NOMO-1 treated with DMSO at 0.1 percent for 48 hours (cell line): ENCODE measurements around the gene PPL.

Experiments
- DNase-seq: peaks from one replicate; lab custom pipeline; 2025; ENCODE audit not compliant: unreplicated experiment; lab: John Stamatoyannopoulos, UW

The PPL gene

GRCh38 chr16:4892361-4893102 is 44.4 kb downstream of the PPL start:
- DNase-seq = no peak

GRCh38 chr16:4891886-4892216 is 45.1 kb downstream of the PPL start:
- DNase-seq = no peak

- DNase-seq = no peak
Measured at GRCh38 chr16:4891097-4891885, 45.7 kb downstream of the PPL start.

- DNase-seq = no peak
Measured at GRCh38 chr16:4890686-4891085, 46.3 kb downstream of the PPL start.

GRCh38 chr16:4890026-4890425 is 46.9 kb downstream of the PPL start:
- no peak for DNase-seq

- DNase-seq = no peak
Measured at GRCh38 chr16:4888428-4889135, 48.4 kb downstream of the PPL start.

GRCh38 chr16:4886151-4886550 is 50.8 kb downstream of the PPL start:
- DNase-seq = no peak

- no peak for DNase-seq
Measured at GRCh38 chr16:4884972-4885874, 51.7 kb downstream of the PPL start.

GRCh38 chr16:4884209-4884608 is 52.7 kb downstream of the PPL start:
- no peak for DNase-seq

GRCh38 chr16:4883501-4883900 is 53.4 kb downstream of the PPL start:
- no peak for DNase-seq

- no peak for DNase-seq
Measured at GRCh38 chr16:4882633-4883285, 54.2 kb downstream of the PPL start.

- no peak for DNase-seq
Measured at GRCh38 chr16:4882000-4882632, 54.8 kb downstream of the PPL start.

- DNase-seq = no peak
Measured at GRCh38 chr16:4880006-4880580, 56.9 kb downstream of the PPL start.

- DNase-seq = no peak
Measured at GRCh38 chr16:4879049-4879448, 57.9 kb downstream of the PPL start.

GRCh38 chr16:4877380-4877685 is 59.6 kb downstream of the PPL start:
- no peak for DNase-seq

GRCh38 chr16:4876646-4877379 is 60.1 kb downstream of the PPL start:
- DNase-seq = no peak

GRCh38 chr16:4874666-4875065 is 62.3 kb downstream of the PPL start:
- no peak for DNase-seq

- DNase-seq = no peak
Measured at GRCh38 chr16:4873091-4873490, 63.9 kb downstream of the PPL start.

GRCh38 chr16:4871071-4871470 is 65.9 kb downstream of the PPL start:
- no peak for DNase-seq
